ENCODE results near the gene NFATC2IP. TPM values are rescaled to one million over a fixed set of nuclear protein-coding genes. Genes with fewer than 3 reads are reported as not detected.
"Not testable (repeated sequence)": the region's sequence is repeated elsewhere in the genome, so short reads cannot be mapped to it uniquely, and the experiment has no call there.

NFATC2IP gene
- total RNA-seq, 2 donors from 2014 or later, result 20.0 to 65.6 TPM

GRCh38 chr16:28937222-28937876, 13.4 kb upstream of the NFATC2IP start:
- no peaks in the 10 kb centered on the region for H3K27me3 ChIP-seq
- no peak for TF ChIP-seq POLR2A (IDR thresholded peaks at IDR 0.05)
- TF ChIP-seq, protein P1, sequence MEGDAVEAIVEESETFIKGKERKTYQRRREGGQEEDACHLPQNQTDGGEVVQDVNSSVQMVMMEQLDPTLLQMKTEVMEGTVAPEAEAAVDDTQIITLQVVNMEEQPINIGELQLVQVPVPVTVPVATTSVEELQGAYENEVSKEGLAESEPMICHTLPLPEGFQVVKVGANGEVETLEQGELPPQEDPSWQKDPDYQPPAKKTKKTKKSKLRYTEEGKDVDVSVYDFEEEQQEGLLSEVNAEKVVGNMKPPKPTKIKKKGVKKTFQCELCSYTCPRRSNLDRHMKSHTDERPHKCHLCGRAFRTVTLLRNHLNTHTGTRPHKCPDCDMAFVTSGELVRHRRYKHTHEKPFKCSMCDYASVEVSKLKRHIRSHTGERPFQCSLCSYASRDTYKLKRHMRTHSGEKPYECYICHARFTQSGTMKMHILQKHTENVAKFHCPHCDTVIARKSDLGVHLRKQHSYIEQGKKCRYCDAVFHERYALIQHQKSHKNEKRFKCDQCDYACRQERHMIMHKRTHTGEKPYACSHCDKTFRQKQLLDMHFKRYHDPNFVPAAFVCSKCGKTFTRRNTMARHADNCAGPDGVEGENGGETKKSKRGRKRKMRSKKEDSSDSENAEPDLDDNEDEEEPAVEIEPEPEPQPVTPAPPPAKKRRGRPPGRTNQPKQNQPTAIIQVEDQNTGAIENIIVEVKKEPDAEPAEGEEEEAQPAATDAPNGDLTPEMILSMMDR (IDR thresholded peaks at IDR 0.05), result no peak
- H3K27ac ChIP-seq, result no peak overlapping the region
- DNase-seq (no peak), ATAC-seq (no peak)
- H3K36me3 ChIP-seq (replicated peaks in 1 of 2; ENCODE audit: insufficient read depth in 1 of 2, low read depth in 2 of 2), result no peaks in the 10 kb centered on the region
- intact Hi-C loops (cut with DNase I), result loop anchor here (10.0 kb wide), 1 partner anchor 63 kb away; the partner anchor contains the start of gene ATP2A1
- no peaks in the 10 kb centered on the region for H3K9me3 ChIP-seq
- 70 to 89% methylated on average over 8 to 14 of the region's 14 CpGs for WGBS, 2 donors
- H3K4me3 ChIP-seq, result no peak overlapping the region
- H3K4me1 ChIP-seq, result peaks cover 12% of the 10 kb centered on the region

- Histone ChIP-seq H3K9me3 (no peaks in the 10 kb centered on the region), H3K27me3 (no peaks in the 10 kb centered on the region), H3K4me1 (peaks cover 12% of the 10 kb centered on the region), H3K27ac (no peak overlapping the region), H3K36me3 (replicated peaks in 1 of 2; ENCODE audit: insufficient read depth in 1 of 2, low read depth in 2 of 2) (no peaks in the 10 kb centered on the region), H3K4me3 (no peak overlapping the region)
- WGBS, 2 donors, result 58 to 63% methylated on average over 6 to 7 of the region's 7 CpGs
- intact Hi-C loops (cut with DNase I), result loop anchor here (10.0 kb wide), 1 partner anchor 64 kb away; the partner anchor contains the start of gene ATP2A1
- ATAC-seq, result no peak
- TF ChIP-seq POLR2A (IDR thresholded peaks at IDR 0.05), result no peak
- TF ChIP-seq, protein P1 (IDR thresholded peaks at IDR 0.05), result no peak
- DNase-seq, result no peak
Measured at GRCh38 chr16:28938721-28939120, 12.0 kb upstream of the NFATC2IP start.

DNA sequence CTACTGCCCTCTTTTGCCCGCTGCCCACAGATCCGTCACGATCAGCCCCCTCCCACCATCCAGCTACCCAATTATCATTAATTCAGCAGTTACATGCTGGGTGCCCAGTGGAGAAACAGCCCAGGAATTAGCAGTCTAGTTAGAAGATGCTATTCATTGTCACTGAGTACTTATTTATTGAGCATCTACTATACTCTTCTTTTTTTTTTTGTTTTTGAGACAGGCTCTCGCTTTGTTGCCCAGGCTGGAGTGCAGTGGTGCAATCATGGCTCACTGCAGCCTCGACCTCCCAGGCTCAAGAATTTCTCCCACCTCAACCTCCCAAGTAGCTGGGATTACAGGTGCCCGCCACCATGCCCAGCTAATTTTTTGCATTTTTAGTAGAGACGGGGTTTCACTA, 10.9 kb upstream of the NFATC2IP start:
- intact Hi-C loops (cut with DNase I), result loop anchor here (10.0 kb wide), 1 partner anchor 65 kb away; the partner anchor contains the start of gene ATP2A1
- not testable (repeated sequence) for H3K27ac ChIP-seq; H3K9me3 ChIP-seq; DNase-seq; ATAC-seq; H3K27me3 ChIP-seq; H3K4me3 ChIP-seq; H3K36me3 ChIP-seq (replicated peaks in 1 of 2; ENCODE audit: insufficient read depth in 1 of 2, low read depth in 2 of 2)
- H3K4me1 ChIP-seq, result peaks cover 12% of the 10 kb centered on the region
- 83 to 86% methylated on average over 7 of the region's 7 CpGs for WGBS, 2 donors

DNA sequence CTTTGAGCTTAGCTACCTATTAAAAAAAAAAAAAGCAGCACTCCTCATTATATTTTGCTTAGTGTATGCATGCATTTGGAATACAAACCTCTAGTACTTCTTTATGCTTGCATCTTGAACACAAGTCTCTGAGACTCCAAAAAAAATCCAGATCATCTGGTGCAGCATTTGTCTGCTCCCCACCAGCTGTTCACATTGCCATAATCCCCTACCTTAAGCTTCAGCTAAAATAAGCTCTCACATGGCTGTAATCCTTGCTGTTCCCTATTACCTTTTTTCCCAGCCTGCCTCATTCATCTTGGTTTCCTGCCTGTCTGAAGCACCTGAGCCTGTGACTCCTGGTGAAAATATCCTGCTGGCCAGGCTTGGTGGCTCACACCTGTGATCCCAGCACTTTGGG, 7.5 kb upstream of the NFATC2IP start:
- Histone ChIP-seq H3K4me1 (peaks cover 10% of the 10 kb centered on the region), H3K9me3 (no peaks in the 10 kb centered on the region), H3K4me3 (no peak overlapping the region), H3K27ac (no peak overlapping the region), H3K36me3 (replicated peaks in 1 of 2; ENCODE audit: insufficient read depth in 1 of 2, low read depth in 2 of 2) (no peaks in the 10 kb centered on the region), H3K27me3 (no peaks in the 10 kb centered on the region)
- TF ChIP-seq, protein P1 (IDR thresholded peaks at IDR 0.05), result no peak
- no peak for TF ChIP-seq POLR2A (IDR thresholded peaks at IDR 0.05)
- DNase-seq (no peak), ATAC-seq (no peak)
- intact Hi-C loops (cut with DNase I), result no loop called here

- DNase-seq, result no peak
- peaks cover 19% of the 10 kb centered on the region for H3K4me1 ChIP-seq
- intact Hi-C loops (cut with DNase I), result no loop called here
- H3K4me3 ChIP-seq, result no peak overlapping the region
- H3K27ac ChIP-seq, result no peak overlapping the region
- ATAC-seq, result no peak
- no peaks in the 10 kb centered on the region for H3K27me3 ChIP-seq
- 33 to 51% methylated on average over 4 of the region's 4 CpGs for WGBS, 2 donors
- H3K9me3 ChIP-seq, result no peaks in the 10 kb centered on the region
- H3K36me3 ChIP-seq (replicated peaks in 1 of 2; ENCODE audit: insufficient read depth in 1 of 2, low read depth in 2 of 2), result no peaks in the 10 kb centered on the region
- TF ChIP-seq, protein P1 (IDR thresholded peaks at IDR 0.05), result no peak
- no peak for TF ChIP-seq POLR2A (IDR thresholded peaks at IDR 0.05)
Measured at GRCh38 chr16:28946681-28947080, 4.1 kb upstream of the NFATC2IP start.

All from body of pancreas (tissue), 4 donors.